ENCODE measurements around the gene PHC1. TPM values are rescaled to one million over a fixed set of nuclear protein-coding genes. Genes with fewer than 3 reads are reported as not detected.

PHC1 gene
- total RNA-seq, 1 donor from 2014 or later: 46.4 TPM

- intact Hi-C loops (cut with DNase I): loop anchor here (10.0 kb wide), 1 partner anchor 216 kb away; no protein-coding TSS in a partner anchor
- H3K27ac ChIP-seq: no peak overlapping the region
- no peaks in the 10 kb centered on the region for H3K27me3 ChIP-seq
- no peak for DNase-seq (ENCODE audit: extremely low spot score in 2 of 2)
- H3K4me1 ChIP-seq: no peaks in the 10 kb centered on the region
- H3K9me3 ChIP-seq: no peaks in the 10 kb centered on the region
- H3K36me3 ChIP-seq: no peaks in the 10 kb centered on the region
- H3K4me3 ChIP-seq: peak overlapping the region; percentile 40 to 43
- TF ChIP-seq POLR2AphosphoS5 (IDR thresholded peaks at IDR 0.05; ENCODE audit: insufficient read depth in 1 of 2, low read depth in 1 of 2) (peak in 1 of 2 donors; percentile 60), CTCF (IDR thresholded peaks at IDR 0.05) (peak; percentile 48 to 86 (median 80)), POLR2A (IDR thresholded peaks at IDR 0.05) (no peak)
These were observed 23.8 kb upstream of the PHC1 start for GRCh38 chr12:8890313-8891085.

- no peak overlapping the region for H3K27ac ChIP-seq
- no peaks in the 10 kb centered on the region for H3K27me3 ChIP-seq
- DNase-seq (ENCODE audit: extremely low spot score in 2 of 2): no peak
- no peak for TF ChIP-seq POLR2AphosphoS5 (IDR thresholded peaks at IDR 0.05; ENCODE audit: insufficient read depth in 1 of 2, low read depth in 1 of 2)
- no peak for TF ChIP-seq POLR2A (IDR thresholded peaks at IDR 0.05)
- TF ChIP-seq CTCF (IDR thresholded peaks at IDR 0.05): no peak
- no peaks in the 10 kb centered on the region for H3K9me3 ChIP-seq
- no peaks in the 10 kb centered on the region for H3K4me1 ChIP-seq
- intact Hi-C loops (cut with DNase I): loop anchor here (10.0 kb wide), 1 partner anchor 217 kb away; no protein-coding TSS in a partner anchor
- H3K4me3 ChIP-seq: no peak overlapping the region
- no peaks in the 10 kb centered on the region for H3K36me3 ChIP-seq
These were observed 22.3 kb upstream of the PHC1 start for GRCh38 chr12:8891976-8892375.

GRCh38 chr12:8894378-8894777 is 19.9 kb upstream of the PHC1 start:
- H3K4me1 ChIP-seq: no peaks in the 10 kb centered on the region
- TF ChIP-seq POLR2AphosphoS5 (IDR thresholded peaks at IDR 0.05; ENCODE audit: insufficient read depth in 1 of 2, low read depth in 1 of 2) (no peak), POLR2A (IDR thresholded peaks at IDR 0.05) (no peak), CTCF (IDR thresholded peaks at IDR 0.05) (no peak)
- H3K27me3 ChIP-seq: no peaks in the 10 kb centered on the region
- H3K27ac ChIP-seq: no peak overlapping the region
- intact Hi-C loops (cut with DNase I): loop anchor here (10.0 kb wide), 1 partner anchor 220 kb away; no protein-coding TSS in a partner anchor
- no peaks in the 10 kb centered on the region for H3K36me3 ChIP-seq
- no peak overlapping the region for H3K4me3 ChIP-seq
- H3K9me3 ChIP-seq: no peaks in the 10 kb centered on the region
- no peak for DNase-seq (ENCODE audit: extremely low spot score in 2 of 2)

- intact Hi-C loops (cut with DNase I): loop anchor here (10.0 kb wide), 1 partner anchor 220 kb away; no protein-coding TSS in a partner anchor
- Histone ChIP-seq H3K36me3 (no peaks in the 10 kb centered on the region), H3K9me3 (no peaks in the 10 kb centered on the region), H3K27ac (no peak overlapping the region), H3K4me1 (no peaks in the 10 kb centered on the region), H3K27me3 (no peaks in the 10 kb centered on the region), H3K4me3 (no peak overlapping the region)
- no peak for DNase-seq (ENCODE audit: extremely low spot score in 2 of 2)
- TF ChIP-seq CTCF (IDR thresholded peaks at IDR 0.05) (no peak), POLR2AphosphoS5 (IDR thresholded peaks at IDR 0.05; ENCODE audit: insufficient read depth in 1 of 2, low read depth in 1 of 2) (no peak), POLR2A (IDR thresholded peaks at IDR 0.05) (no peak)
These were observed 19.3 kb upstream of the PHC1 start for GRCh38 chr12:8894986-8895385.

GRCh38 chr12:8897081-8897480 is 17.2 kb upstream of the PHC1 start:
- Histone ChIP-seq H3K36me3 (no peaks in the 10 kb centered on the region), H3K27me3 (no peaks in the 10 kb centered on the region), H3K4me3 (no peak overlapping the region), H3K4me1 (no peaks in the 10 kb centered on the region), H3K9me3 (no peaks in the 10 kb centered on the region), H3K27ac (no peak overlapping the region)
- intact Hi-C loops (cut with DNase I): loop anchor here (10.0 kb wide), 1 partner anchor 222 kb away; no protein-coding TSS in a partner anchor
- no peak for TF ChIP-seq CTCF (IDR thresholded peaks at IDR 0.05)
- TF ChIP-seq POLR2A (IDR thresholded peaks at IDR 0.05): no peak
- TF ChIP-seq POLR2AphosphoS5 (IDR thresholded peaks at IDR 0.05; ENCODE audit: insufficient read depth in 1 of 2, low read depth in 1 of 2): no peak
- no peak for DNase-seq (ENCODE audit: extremely low spot score in 2 of 2)

All from vagina (tissue), 2 donors.